COR-L47 (cell line): ENCODE data around the gene ZNF620.
A peak's percentile ranks its signal among the peaks of the same experiment; 100 is the strongest.
"Not testable (repeated sequence)": the region's sequence is repeated elsewhere in the genome, so short reads cannot be mapped to it uniquely, and the experiment has no call there.

Experiments used
- DNase-seq: peaks from one replicate; lab custom pipeline; 2025; lab: John Stamatoyannopoulos, UW

The ZNF620 gene

DNA sequence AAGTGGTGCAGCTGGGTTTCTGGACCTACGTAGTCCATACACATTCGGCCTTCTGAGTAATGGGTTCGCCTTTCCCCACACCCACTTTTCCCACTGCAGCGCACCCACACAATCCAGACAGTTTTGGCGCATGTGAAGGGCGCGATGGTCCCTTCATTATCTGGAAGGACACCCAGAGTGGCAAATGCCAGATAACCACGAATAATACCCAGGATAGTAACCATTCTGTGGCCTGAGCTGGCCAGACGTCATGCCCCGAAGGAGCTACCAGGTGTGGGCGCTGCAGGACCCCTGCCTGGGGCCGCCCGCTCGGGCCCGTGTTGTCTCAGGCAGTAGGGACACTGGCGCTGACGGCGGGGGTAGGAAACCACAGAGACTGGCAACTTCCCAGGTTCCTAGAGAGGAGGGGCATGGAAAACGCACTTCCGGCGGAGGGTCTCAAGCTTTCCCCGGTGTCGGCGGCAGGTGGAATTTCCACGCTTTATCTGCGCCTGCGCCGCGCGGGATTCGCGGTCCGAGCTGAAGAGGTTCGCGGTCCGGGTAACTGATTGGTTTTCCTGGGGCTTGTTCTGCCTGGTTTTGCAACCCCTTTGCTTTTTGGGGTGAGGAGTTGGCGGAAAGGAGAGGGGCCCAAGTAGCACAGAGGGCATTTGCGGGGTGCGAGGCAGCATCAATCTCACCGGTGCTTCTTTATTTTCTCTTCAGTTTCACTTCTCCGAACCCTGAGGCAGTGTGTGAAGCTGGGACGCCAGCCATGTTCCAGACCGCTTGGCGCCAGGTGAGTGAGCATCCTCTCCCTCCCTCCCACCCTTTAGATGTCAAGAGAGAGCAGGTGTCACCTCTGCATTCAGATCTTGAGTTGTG lies at the start of gene ZNF620:
ZNF620 (plus strand) TSS at position 441 of the 864 bp plus-strand sequence; CDS start at position 755, 314 bp downstream.
- DNase-seq, result peak; percentile 83

- no peak for DNase-seq
Measured at GRCh38 chr3:40456279-40456939, 49.4 kb upstream of the ZNF620 start.

DNA sequence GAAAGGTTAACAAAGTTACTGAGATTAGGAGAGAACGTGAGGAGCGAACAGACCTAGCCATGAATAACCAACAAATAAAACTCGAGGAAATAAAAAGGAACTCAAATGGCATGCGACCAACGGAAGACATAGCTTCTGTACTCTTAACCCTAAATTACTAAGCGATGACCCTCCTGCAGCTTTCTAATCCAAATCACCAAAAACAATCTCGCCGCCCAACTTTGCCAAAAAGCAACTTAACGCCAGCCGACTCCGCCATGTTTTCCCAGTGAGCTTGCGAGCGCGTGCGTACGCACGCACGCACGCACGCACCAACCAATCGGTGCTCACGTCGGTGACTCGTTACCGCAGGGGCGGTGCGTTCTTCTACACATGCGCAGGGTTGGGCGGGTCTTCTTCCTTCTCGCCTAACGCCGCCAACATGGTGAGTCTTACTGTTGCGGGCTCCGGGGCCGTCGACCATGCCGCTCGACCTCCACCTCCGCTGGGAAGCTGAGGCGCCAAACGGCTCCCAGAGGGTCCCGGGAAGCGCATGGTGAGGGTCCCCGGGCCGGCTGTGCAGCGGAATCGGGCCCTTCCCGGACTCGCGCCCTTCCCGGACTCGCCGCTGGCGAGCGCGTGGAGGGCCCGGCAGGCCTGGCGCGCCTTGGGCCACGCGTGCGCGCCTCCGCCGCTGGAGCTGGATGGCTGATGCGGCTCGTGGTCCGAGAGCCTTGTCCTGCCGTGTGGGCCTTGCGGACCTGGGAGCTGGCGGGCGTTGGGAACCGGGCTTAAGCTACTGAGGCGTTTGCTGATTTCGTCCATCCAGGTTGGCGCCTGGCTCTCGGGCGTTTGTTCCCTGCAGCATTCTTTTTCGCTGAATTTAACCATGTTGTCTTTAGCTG lies 48.7 kb upstream of the ZNF620 start, which contains the start of gene RPL14:
RPL14 (plus strand) TSS at position 400 of the 884 bp plus-strand sequence; CDS start at position 533, 133 bp downstream.
- DNase-seq, result peak; percentile 79

GRCh38 chr3:40458473-40458872 lies 47.4 kb upstream of the ZNF620 start:
- DNase-seq, result no peak

DNA sequence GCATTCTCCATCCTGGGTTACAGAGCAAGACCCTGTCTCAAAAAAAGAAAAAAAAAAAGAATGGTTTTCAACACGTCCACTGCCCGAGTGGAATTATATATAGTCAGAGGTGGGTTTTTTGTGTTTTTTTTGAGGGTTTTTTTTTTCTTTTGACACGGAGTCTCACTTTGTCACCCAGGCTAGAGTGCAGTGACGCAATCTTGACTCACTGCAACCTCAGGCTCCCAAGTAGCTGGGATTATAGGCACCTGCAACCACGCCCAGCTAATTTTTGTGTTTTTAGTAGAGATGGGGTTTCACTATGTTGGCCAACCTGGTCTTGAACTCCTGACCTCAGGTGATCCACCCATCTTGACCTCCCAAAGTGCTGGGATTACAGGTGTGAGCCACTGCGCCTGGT lies 45.4 kb upstream of the ZNF620 start:
- not testable (repeated sequence) for DNase-seq

DNA sequence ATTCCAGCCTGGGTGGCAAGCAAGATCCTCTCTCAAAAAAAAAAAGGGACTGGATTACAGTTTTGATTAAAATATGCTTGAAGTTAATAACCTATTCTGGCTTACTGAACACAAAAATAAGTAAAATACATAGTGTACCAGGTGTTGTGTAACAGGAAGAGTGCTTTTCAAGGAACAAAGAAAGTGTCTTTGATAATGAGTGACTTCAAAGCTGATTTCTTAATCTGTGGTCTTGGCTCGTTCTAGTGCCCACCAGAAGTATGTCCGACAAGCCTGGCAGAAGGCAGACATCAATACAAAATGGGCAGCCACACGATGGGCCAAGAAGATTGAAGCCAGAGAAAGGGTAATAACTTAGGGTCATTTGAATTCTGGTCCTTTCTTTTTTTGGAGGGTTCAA lies 44.7 kb upstream of the ZNF620 start:
- no peak for DNase-seq

GRCh38 chr3:40462838-40463237 lies 43.0 kb upstream of the ZNF620 start:
- DNase-seq, result not testable (repeated sequence)

DNA sequence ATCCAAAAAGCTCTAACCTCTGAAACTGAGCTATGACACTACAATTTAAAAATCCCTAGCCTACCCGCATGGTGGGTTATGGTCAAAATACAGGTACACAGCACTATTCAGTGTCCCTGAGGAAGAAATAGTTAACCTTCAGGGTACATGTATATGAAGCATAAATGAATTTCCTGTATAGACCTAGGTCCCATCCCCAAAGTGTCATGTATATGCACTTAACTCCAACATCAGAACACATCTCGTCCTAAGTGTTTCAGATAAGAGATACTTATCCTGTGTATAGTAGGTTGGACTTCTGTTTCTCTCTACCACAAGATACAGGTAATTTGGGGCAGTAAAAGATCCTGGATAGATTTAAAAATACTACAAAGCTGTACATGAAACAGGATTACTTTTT lies 42.3 kb upstream of the ZNF620 start:
- DNase-seq, result no peak

GRCh38 chr3:40464339-40465110 lies 41.3 kb upstream of the ZNF620 start:
- DNase-seq, result no peak

DNA sequence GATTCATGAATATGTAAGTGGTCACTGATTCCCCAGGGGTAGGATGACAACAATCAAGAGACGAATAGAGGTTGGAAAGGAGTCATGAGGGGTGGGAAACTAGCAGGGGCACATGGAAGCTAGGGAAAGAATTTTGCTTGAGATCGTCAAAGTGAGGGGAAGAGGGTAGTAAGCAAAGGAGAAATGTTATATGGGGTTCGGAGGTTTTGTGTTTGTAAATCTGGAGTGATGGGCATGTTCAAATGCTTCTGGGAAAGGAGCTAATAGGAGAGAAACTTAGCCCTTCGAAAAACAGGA lies 40.8 kb upstream of the ZNF620 start:
- DNase-seq, result no peak

DNA sequence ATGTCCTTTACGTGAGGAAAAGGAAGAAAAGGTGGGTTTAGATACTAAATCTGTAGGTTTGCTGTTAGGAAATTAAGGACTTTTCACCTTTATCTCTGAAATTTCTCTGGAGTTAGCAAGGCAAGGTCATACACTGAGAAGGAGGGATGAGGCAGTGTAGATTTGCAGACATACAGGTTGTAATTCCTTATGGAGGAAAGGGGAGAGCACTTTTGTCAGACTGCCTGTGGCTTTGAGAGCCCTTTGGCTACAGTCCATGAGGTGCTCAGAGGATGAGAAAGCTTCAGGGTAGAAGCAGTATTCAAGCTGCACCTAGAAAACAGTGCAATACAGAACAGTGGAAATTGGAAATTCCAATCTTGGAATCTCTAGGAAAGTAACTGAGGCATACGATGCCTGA lies 40.4 kb upstream of the ZNF620 start:
- no peak for DNase-seq

DNA sequence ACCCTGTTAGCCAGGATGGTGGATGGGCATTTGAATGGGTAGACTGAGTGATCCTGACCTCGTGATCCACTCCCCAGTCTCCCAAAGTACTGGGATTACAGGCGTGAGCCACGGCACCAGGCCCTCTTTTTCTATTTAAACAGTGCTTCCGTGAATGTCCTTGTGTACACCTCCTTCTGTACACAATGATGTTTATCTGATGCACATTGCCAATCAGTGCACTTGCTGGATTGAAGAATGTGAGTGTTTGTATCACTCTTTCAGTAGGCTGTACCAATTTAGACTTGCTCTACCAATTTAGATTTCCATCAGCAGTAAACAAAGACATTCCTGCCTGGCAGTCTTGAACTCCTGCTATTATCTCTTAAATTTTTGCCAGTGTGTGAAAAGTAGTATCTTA lies 37.8 kb upstream of the ZNF620 start:
- DNase-seq, result no peak

DNA sequence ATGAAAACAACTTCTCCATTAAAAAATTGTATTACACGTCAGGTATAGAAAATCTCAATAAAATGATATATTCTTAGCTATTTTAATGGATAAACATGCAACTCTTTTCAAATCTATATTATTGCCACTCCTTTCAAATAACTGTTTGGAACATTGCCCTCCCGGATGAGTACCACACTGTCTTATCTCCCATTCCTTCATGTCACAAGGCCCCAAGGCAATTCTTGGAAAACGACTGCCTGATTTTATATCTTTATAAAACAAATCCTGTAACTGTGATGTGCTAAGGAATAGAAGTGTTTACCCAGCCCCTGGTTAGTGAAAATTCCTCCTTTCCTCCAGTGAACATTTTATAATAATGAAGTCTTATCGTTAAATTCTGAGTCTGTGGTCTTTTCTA lies 35.1 kb upstream of the ZNF620 start:
- DNase-seq, result no peak

DNA sequence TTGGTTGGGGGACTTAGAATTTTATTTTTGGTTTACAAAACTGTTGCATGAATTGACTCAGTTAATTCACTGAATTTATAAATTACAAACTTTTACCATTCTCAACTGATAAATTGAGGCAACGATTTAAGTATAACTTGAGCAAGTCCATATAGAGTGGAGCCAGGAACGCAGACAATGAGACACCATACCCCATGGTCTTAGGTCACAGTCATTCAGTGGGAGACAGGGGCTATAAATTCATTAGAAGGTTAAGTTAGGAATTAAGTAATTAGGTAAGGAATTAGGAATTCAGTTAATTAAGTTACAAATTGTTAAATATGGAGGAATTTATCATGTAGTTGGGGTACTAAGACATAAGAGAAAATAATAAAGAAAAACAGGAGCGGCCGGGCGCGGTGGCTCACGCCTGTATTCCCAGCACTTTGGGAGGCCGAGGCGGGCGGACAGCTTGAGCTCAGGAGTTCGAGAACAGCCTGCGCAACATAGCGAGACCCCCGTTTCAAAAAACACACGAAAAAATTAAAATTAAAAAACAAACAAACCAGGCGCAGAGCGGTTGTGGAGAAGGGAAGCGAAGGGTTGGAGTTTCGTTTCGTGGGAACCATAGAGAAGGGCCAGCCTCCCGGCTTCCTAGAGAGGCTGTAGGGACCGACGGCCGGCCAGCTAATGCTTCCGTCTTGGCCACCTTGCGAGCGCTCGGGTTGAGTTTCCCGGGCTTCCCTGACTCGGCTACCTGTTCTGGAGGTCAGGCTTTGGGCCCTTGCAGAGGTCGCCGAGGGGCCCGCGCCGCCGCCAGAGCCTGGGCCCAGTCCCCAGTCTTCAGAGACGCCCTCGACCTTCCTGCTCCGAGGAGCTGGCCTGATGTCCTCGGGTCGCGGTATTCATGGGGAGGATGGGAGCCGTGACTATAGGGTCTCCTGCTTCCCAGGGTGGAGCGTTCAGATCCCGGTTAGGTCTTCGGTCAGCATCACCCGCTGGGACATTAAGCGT lies 29.1 kb upstream of the ZNF620 start, which contains the start of gene ZNF619:
ZNF619 (plus strand) TSS at position 645 of the 993 bp plus-strand sequence. CDS start 858 bp downstream, outside the sequence.
- DNase-seq, result peak; percentile 29

DNA sequence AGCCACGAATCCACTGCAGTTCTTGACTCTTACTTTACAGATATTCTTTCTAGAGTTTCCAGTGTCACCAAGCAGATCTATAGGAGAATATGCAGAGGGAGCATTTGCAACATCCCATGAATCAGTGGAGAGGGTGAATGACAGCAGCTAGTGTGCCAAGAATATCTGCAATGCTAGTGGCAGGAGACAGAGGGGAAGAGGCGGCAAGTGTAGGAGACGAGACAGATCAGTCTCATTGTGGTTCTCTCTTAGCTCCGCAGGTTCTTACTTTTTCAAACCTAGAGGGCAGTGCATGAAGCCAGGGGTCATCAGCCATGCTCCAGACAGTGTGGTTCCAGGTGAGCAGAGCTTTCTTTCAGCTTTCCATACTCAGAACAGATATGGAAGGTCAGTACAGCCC lies 28.2 kb upstream of the ZNF620 start:
- no peak for DNase-seq

DNA sequence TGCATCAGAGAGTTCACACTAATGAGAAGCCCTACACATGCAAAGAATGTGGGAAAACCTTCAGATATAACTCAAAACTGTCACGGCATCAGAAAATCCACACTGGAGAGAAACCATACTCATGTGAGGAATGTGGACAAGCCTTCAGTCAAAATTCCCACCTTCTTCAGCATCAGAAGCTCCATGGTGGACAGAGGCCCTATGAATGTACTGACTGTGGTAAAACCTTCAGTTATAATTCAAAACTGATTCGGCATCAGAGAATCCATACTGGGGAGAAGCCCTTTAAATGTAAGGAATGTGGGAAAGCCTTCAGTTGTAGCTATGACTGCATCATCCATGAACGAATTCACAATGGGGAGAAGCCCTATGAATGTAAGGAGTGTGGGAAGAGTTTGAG lies 18.7 kb upstream of the ZNF620 start:
- DNase-seq, result no peak

DNA sequence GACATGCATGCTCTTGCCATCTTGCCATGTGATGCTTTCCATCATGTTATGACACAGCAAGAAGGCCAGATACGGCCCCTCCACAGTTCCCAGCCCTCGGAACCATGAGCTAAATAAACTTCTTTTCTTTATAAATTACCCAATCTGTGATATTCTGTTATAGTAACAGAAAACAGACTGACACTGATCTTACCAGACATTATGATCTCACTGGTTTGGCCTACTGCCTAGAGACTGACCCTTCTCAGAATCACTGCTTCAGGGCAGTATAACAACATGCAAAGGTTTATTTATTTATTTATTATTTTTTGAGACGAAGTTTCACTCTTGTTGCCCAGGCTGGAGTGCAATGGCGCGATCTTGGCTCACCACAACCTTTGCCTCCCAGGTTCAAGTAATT lies 14.9 kb upstream of the ZNF620 start:
- no peak for DNase-seq

GRCh38 chr3:40494698-40495097 lies 11.1 kb upstream of the ZNF620 start:
- no peak for DNase-seq

DNA sequence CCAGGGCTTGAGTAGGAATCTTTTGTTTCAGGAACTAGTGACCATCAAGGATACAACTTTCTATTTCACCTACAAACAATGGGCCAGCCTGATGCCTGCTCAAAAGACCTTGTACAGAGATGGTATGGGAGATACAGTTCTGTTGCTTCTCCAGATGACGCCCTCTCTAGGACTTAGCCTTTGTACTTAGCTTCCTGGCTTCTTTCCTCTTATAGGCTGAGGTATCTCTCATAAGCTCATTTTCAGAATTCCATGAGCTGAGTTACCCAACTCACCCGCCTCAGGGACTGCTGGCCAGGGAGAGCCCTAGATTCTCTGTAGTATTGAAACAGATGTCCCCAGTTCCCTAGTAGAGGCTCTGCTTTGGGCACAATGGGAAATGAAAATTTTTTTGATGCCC lies 8.6 kb upstream of the ZNF620 start:
- DNase-seq, result no peak

DNA sequence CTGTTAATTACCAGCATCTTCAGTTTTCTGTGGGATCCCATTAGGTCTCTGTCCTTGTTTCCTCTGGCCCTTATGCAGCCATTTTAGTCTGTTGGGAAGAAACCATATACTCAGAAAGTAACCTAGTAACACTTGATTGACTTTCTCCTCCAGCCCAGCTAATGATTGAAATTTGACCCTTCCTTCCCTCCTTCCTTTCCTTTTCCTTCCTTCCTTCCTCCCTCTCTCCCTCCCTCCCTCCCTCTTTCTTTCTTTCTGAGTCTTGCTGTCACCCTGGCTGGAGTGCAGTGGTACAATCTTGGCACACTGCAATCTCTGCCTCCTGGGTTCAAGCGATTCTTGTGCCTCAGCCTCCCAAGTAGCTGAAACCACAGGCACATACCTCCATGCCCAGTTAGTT lies 5.9 kb upstream of the ZNF620 start:
- DNase-seq, result no peak
